Measurements from ENCODE around the gene TXNIP. TPM values are rescaled to one million over a fixed set of nuclear protein-coding genes. Genes with fewer than 3 reads are reported as not detected.

Gene TXNIP
- total RNA-seq, 1 donor from 2014 or later: 129 TPM

DNA sequence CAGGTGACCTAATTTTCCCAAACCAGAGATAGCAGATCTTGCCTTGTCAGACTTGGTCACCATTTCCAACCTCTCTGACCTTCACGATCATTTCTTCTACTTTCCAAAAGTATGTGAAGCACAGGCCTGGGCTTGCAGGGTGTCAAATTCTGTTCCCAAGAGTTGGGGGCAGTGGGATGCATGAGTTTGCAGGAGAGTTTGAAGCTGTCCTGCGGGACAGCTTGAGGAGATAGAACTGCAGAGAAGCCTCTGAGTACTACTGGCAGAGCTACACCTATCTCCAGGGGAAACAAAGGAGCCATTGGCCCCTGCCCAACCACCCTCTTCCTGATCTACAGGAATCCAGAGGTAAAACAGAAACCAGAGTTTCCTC lies 11.3 kb downstream of the TXNIP start:
- no peak for DNase-seq (ENCODE audit: low spot score in 2 of 2, unreplicated experiment in 2 of 2)
- peak overlapping the region; percentile 82 for H3K27ac Mint-ChIP-seq
- H3K36me3 Mint-ChIP-seq: no peaks in the 10 kb centered on the region
- H3K4me1 Mint-ChIP-seq: peaks cover 24% of the 10 kb centered on the region
- TF ChIP-seq, protein P1, sequence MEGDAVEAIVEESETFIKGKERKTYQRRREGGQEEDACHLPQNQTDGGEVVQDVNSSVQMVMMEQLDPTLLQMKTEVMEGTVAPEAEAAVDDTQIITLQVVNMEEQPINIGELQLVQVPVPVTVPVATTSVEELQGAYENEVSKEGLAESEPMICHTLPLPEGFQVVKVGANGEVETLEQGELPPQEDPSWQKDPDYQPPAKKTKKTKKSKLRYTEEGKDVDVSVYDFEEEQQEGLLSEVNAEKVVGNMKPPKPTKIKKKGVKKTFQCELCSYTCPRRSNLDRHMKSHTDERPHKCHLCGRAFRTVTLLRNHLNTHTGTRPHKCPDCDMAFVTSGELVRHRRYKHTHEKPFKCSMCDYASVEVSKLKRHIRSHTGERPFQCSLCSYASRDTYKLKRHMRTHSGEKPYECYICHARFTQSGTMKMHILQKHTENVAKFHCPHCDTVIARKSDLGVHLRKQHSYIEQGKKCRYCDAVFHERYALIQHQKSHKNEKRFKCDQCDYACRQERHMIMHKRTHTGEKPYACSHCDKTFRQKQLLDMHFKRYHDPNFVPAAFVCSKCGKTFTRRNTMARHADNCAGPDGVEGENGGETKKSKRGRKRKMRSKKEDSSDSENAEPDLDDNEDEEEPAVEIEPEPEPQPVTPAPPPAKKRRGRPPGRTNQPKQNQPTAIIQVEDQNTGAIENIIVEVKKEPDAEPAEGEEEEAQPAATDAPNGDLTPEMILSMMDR (IDR thresholded peaks at IDR 0.05; ENCODE audit: unreplicated experiment): no peak
- H3K9me3 Mint-ChIP-seq: no peaks in the 10 kb centered on the region
- H3K27me3 Mint-ChIP-seq (ENCODE audit: low read depth): no peaks in the 10 kb centered on the region
- no peak overlapping the region for H3K4me3 Mint-ChIP-seq

DNA sequence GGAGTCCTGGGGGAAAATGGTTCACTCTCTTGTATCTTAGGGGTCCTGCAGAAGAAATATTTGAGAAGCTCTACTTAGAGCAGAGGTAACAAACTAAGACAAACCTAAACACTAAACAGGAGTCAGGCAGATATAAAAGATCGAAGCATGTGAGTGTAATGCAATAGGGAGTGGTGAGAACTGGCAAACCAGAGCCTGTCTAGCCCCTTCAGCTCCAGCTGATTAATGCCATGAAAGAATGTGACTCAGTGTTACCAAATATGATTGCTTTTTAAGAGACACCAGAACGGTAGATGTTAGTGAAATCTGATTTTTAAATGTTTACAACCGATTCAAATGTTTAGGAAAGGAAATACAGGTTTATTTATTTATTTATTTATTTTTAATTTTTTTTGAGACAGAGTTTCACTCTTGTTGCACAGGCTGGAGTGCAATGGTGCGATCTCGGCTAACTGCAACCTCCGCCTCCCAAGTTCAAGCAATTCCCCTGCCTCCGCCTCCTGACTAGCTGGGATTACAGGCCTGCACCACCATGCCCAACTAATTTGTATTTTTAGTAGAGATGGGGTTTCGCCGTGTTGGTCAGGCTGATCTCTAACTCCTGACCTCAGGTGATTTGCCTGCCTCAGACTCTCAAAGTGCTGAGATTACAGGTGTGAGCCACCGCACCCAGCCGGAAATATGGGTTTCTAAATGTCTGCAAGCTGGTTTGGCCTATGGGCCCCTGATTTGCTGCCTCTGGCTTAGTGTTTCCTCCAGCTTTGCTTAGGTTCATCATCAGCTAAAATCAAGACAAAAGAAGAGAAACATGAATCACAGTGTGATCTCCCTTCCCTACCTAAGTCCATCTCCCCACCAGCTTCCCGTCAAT lies 12.2 kb downstream of the TXNIP start:
- no peaks in the 10 kb centered on the region for H3K27me3 Mint-ChIP-seq (ENCODE audit: low read depth)
- H3K9me3 Mint-ChIP-seq: no peaks in the 10 kb centered on the region
- peak overlapping the region; percentile 82 for H3K27ac Mint-ChIP-seq
- no peak overlapping the region for H3K4me3 Mint-ChIP-seq
- H3K36me3 Mint-ChIP-seq: no peaks in the 10 kb centered on the region
- TF ChIP-seq, protein P1 (IDR thresholded peaks at IDR 0.05; ENCODE audit: unreplicated experiment): no peak
- peaks cover 24% of the 10 kb centered on the region for H3K4me1 Mint-ChIP-seq
- DNase-seq (ENCODE audit: low spot score in 2 of 2, unreplicated experiment in 2 of 2): no peak

DNA sequence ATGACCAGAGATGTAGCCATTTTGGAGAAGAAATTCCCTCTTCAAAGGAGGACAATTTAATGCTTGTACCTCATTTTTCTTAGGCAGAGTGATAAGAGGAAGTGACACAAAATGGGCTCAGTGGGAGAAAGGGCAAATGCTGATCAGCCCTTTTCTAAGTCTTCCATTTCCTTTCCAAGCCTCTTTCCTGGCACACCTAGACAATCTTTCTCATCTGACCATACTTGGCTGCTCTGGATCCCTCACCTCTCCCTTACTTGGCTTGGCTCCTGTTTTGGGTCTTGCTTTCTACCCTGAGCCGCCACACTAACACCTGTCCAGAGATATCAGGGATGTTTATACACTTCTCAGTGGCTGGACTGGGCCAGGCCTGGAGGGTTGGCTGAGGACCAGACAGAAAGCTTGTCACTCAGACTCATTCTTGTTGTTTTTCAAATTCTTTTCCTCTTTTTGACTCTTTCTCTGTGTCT lies 13.1 kb downstream of the TXNIP start:
- DNase-seq (ENCODE audit: low spot score in 2 of 2, unreplicated experiment in 2 of 2): no peak
- H3K9me3 Mint-ChIP-seq: no peaks in the 10 kb centered on the region
- H3K27me3 Mint-ChIP-seq (ENCODE audit: low read depth): no peaks in the 10 kb centered on the region
- H3K36me3 Mint-ChIP-seq: no peaks in the 10 kb centered on the region
- peak overlapping the region; percentile 28 for H3K27ac Mint-ChIP-seq
- peaks cover 24% of the 10 kb centered on the region for H3K4me1 Mint-ChIP-seq
- H3K4me3 Mint-ChIP-seq: no peak overlapping the region
- TF ChIP-seq, protein P1 (IDR thresholded peaks at IDR 0.05; ENCODE audit: unreplicated experiment): no peak

DNA sequence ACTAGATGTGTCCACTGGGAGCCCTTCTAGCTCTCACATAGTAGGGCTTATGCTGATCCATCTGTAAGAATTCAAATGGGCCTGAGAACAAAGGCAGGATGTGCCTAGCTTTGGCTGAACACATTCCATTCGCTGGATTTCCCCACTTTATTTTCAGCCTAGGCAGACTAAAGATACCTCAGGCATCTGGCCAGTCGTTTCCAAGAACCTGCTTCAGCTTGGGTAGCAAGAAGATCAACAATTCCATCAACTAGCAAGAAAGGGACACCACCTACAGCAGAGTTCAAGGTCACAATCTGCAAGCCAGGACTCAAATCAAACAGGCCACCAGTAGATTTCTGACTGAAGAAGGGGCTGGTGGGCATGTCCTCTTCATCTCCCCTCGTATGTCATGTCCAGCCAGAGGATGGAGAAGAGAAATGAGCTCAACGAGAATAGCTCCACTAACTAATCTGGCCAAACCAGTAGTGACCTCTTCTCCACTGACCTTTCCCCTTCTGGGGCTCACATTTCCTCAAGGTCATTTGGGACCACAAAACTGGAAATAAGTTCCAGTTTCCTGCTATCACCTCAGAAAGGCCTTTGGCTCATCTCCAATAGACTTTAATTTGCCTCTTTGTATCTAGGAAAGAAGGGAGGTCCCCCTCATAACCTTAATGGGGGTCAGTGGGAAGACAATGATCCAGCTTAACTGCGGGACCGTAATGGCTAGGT lies 14.2 kb downstream of the TXNIP start:
- H3K27ac Mint-ChIP-seq: peak overlapping the region; percentile 27
- H3K9me3 Mint-ChIP-seq: no peaks in the 10 kb centered on the region
- H3K27me3 Mint-ChIP-seq (ENCODE audit: low read depth): no peaks in the 10 kb centered on the region
- peaks cover 21% of the 10 kb centered on the region for H3K4me1 Mint-ChIP-seq
- H3K4me3 Mint-ChIP-seq: no peak overlapping the region
- no peaks in the 10 kb centered on the region for H3K36me3 Mint-ChIP-seq
- no peak for DNase-seq (ENCODE audit: low spot score in 2 of 2, unreplicated experiment in 2 of 2)
- TF ChIP-seq, protein P1 (IDR thresholded peaks at IDR 0.05; ENCODE audit: unreplicated experiment): no peak

DNA sequence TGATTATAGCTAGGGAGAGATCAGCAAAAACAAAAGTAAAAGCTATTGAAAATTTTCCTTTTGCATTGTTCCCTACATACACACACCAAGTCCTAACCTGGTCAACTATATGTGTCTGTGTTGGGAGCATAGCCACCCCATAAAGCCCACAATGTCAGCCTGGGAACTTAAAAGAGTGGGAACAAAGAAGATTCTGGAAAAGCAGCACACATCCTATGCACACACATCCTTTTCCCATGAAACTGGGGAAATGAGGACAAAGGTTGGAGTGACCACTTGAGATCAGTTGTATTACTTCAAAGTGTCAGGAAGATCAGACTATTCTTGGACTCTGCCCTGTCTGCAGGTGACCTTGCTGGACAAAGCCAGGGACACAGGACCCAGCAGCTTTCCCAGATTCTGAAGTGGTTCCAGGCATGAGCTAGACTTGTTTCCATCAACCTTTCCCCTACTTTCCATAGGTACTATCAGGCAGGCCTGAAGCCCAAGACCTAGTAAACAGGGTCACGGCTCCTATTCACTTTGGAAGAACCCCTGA lies 15.9 kb downstream of the TXNIP start:
- H3K4me3 Mint-ChIP-seq: no peak overlapping the region
- H3K9me3 Mint-ChIP-seq: no peaks in the 10 kb centered on the region
- no peaks in the 10 kb centered on the region for H3K36me3 Mint-ChIP-seq
- H3K4me1 Mint-ChIP-seq: peaks cover 15% of the 10 kb centered on the region
- no peak overlapping the region for H3K27ac Mint-ChIP-seq
- TF ChIP-seq, protein P1 (IDR thresholded peaks at IDR 0.05; ENCODE audit: unreplicated experiment): no peak
- no peaks in the 10 kb centered on the region for H3K27me3 Mint-ChIP-seq (ENCODE audit: low read depth)
- no peak for DNase-seq (ENCODE audit: low spot score in 2 of 2, unreplicated experiment in 2 of 2)

All from mesothelial cell of epicardium (in vitro differentiated cells).